Liver (tissue), 9 donors: Measurements from ENCODE around the gene HIVEP3. TPM values are rescaled to one million over a fixed set of nuclear protein-coding genes. Genes with fewer than 3 reads are reported as not detected.

Experiments
- DNase-seq: peaks from one replicate; pipeline ENCODE4 v3.0.0-alpha.2; 2017; ENCODE audit warnings: low spot score
- H3K27ac ChIP-seq, 2 donors: one replicate each; pipeline ENCODE4 v1.7.0; 2013; ENCODE audit warnings: inconsistent platforms in 2 of 2, low read length in 2 of 2, control low read depth in 1 of 2, low read depth in 1 of 2, mild to moderate bottlenecking in 1 of 2
- H3K27me3 ChIP-seq, 4 donors: one replicate each; pipeline versions ENCODE4 v1.6.1 to v1.7.0; 2013; ENCODE audit warnings: low read length in 3 of 4, inconsistent platforms in 1 of 4, mild to moderate bottlenecking in 1 of 4, moderate library complexity in 1 of 4; ENCODE audit not compliant: control insufficient read depth in 4 of 4, insufficient read depth in 4 of 4
- H3K36me3 ChIP-seq, 4 donors: one replicate each; pipeline versions ENCODE4 v1.6.1 to v1.7.0; 2013; ENCODE audit warnings: low read length in 3 of 4, mild to moderate bottlenecking in 3 of 4, low read depth in 1 of 4, moderate library complexity in 1 of 4; ENCODE audit not compliant: control insufficient read depth in 4 of 4, insufficient read depth in 3 of 4
- H3K4me1 ChIP-seq, 4 donors: one replicate each; pipeline versions ENCODE4 v1.6.1 to v1.7.0; 2013; ENCODE audit warnings: low read length in 3 of 4, mild to moderate bottlenecking in 3 of 4, moderate library complexity in 1 of 4; ENCODE audit not compliant: control insufficient read depth in 4 of 4, insufficient read depth in 4 of 4
- H3K4me3 ChIP-seq, 3 donors: one replicate each; pipeline versions ENCODE4 v1.6.1 to v1.7.0; 2013; ENCODE audit warnings: low read length in 3 of 3, control low read depth in 1 of 3, low read depth in 1 of 3, mild to moderate bottlenecking in 1 of 3
- H3K9ac ChIP-seq, 2 donors: one replicate each; pipeline ENCODE4 v1.7.0; 2013; ENCODE audit warnings: low read length in 2 of 2, mild to moderate bottlenecking in 2 of 2, moderate library complexity in 2 of 2, control low read depth in 1 of 2, low read depth in 1 of 2
- H3K9me3 ChIP-seq, 4 donors: one replicate each; pipeline versions ENCODE4 v1.6.1 to v1.7.0; 2013; ENCODE audit warnings: low read length in 3 of 4; ENCODE audit not compliant: control insufficient read depth in 4 of 4
- ATF3 ChIP-seq: IDR thresholded peaks from 2 replicates; pipeline ENCODE4 v1.6.1; 2016; ENCODE audit warnings: antibody characterized with exemption
- CTCF ChIP-seq: fragments of 150-350 bp; IDR thresholded peaks from 2 replicates; pipeline ENCODE4 v1.5.1; 2017; ENCODE audit warnings: improper control_type of control experiment, low read depth, low read length; ENCODE audit not compliant: missing input control
- EGR1 ChIP-seq, 2 donors: IDR thresholded peaks; 2 replicates each; pipeline ENCODE4 v1.6.1; 2016 to 2018; ENCODE audit warnings: antibody characterized with exemption in 2 of 2, low read depth in 2 of 2
- FOXA1 ChIP-seq: IDR thresholded peaks from 2 replicates; pipeline ENCODE4 v1.6.1; 2016; ENCODE audit warnings: antibody characterized with exemption
- FOXA2 ChIP-seq: IDR thresholded peaks from 2 replicates; pipeline ENCODE4 v1.6.1; 2016; ENCODE audit warnings: antibody characterized with exemption
- GABPA ChIP-seq, 2 donors: IDR thresholded peaks in 1 of 2; conservative IDR thresholded peaks in 1 of 2; 2 replicates each; pipeline ENCODE4 v1.6.1; 2016; ENCODE audit warnings: antibody characterized with exemption in 2 of 2, mild to moderate bottlenecking in 1 of 2, moderate library complexity in 1 of 2
- HNF4A ChIP-seq, 2 donors: conservative IDR thresholded peaks; 2 replicates each; pipeline ENCODE4 v1.6.1; 2016; ENCODE audit warnings: antibody characterized with exemption in 2 of 2, mild to moderate bottlenecking in 2 of 2
- HNF4G ChIP-seq: IDR thresholded peaks from 2 replicates; pipeline ENCODE4 v1.6.1; 2016; ENCODE audit warnings: antibody characterized with exemption
- JUND ChIP-seq, 2 donors: IDR thresholded peaks; 2 replicates each; pipeline ENCODE4 v1.6.1; 2016; ENCODE audit warnings: antibody characterized with exemption in 2 of 2
- MAX ChIP-seq: IDR thresholded peaks from 2 replicates; pipeline ENCODE4 v1.6.1; 2016; ENCODE audit warnings: antibody characterized with exemption
- NR2F2 ChIP-seq: IDR thresholded peaks from 2 replicates; pipeline ENCODE4 v1.6.1; 2016; ENCODE audit warnings: antibody characterized with exemption
- RAD21 ChIP-seq, 2 donors: IDR thresholded peaks; 2 replicates each; pipeline ENCODE4 v1.6.1; 2016; ENCODE audit warnings: antibody characterized with exemption in 2 of 2, mild to moderate bottlenecking in 2 of 2
- RXRA ChIP-seq, 2 donors: IDR thresholded peaks; 2 replicates each; pipeline ENCODE4 v1.6.1; 2017 to 2018; ENCODE audit warnings: antibody characterized with exemption in 2 of 2, mild to moderate bottlenecking in 1 of 2
- SP1 ChIP-seq: IDR thresholded peaks from 2 replicates; pipeline ENCODE4 v1.6.1; 2018; ENCODE audit warnings: antibody characterized with exemption, mild to moderate bottlenecking
- TAF1 ChIP-seq: conservative IDR thresholded peaks from 2 replicates; pipeline ENCODE4 v1.6.1; 2016; ENCODE audit warnings: antibody characterized with exemption, mild to moderate bottlenecking
- YY1 ChIP-seq: IDR thresholded peaks from 2 replicates; pipeline ENCODE4 v1.6.1; 2016; ENCODE audit warnings: antibody characterized with exemption, mild to moderate bottlenecking
- WGBS: extraction: QIAGEN DNeasy Blood & Tissue Kit; methylation state at CpG from one replicate; pipeline ENCODE4 v1.1.7; 2013; 5-methylcytosine and 5-hydroxymethylcytosine counted together
- polyA plus RNA-seq, 2 donors: library from polyadenylated mRNA; stranded (reverse) in 1 of 2; unstranded in 1 of 2; fragments of 200-250 nt in 1 of 2; fragments of >200 nt in 1 of 2; fragmentation: Nextera tagmentation in 1 of 2; extraction: Ambion mirVana in 1 of 2; gene quantifications; one replicate each; pipeline versions ENCODE4 v1.2.1 to v1.2.3, GENCODE V29; 2013 to 2015
- total RNA-seq, 2 donors: library from RNA; depleted of rRNA; stranded (reverse); fragments of >200 nt; gene quantifications; one replicate each; pipeline ENCODE4 v1.2.3, GENCODE V29; 2014
- TF ChIP-seq, protein P1 (sequence below): IDR thresholded peaks from 2 replicates; pipeline ENCODE4 v1.6.1; 2016; ENCODE audit warnings: antibody characterized with exemption, mild to moderate bottlenecking
- TF ChIP-seq, protein P2 (sequence below): IDR thresholded peaks from 2 replicates; pipeline ENCODE4 v1.6.1; 2016; ENCODE audit warnings: antibody characterized with exemption
- donor health status: healthy.
- donor health status: healthy.
- donor health status: healthy.
- donor health status: healthy.
- donor health status: healthy.

The HIVEP3 gene
- total and polyA plus RNA-seq, 4 donors: 0.93 to 1.6 (median 1.4) TPM

DNA sequence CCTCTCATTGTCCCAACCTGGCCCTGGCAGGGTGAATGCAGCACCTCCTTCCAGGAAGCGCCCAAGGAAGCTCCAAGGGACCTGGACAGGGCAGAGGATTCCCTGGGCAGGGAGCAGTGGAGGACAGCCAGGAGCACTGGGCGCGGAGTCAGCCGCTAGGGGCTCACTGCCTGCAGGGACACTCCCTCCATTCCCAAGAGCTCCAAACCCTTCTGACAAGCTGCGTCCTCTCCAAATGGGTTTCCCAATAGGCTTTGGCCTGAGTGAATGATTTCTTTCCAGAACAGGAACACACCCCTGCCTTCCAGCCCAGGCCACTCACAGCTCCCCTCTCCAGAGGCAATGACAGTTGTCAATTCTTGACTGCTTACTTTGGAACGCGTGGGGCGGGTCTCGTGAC lies 305.8 kb downstream of the HIVEP3 start:
- no peaks in the 10 kb centered on the region for H3K27me3 ChIP-seq
- no peak overlapping the region for H3K9ac ChIP-seq
- TF ChIP-seq HNF4G (no peak), RAD21 (IDR thresholded peaks at IDR 0.05) (no peak), EGR1 (IDR thresholded peaks at IDR 0.05; ENCODE audit: low read depth in 2 of 2) (no peak), SP1 (no peak), NR2F2 (no peak), GABPA (IDR thresholded peaks at IDR 0.05 in 1 of 2, conservative IDR thresholded peaks at IDR 0.05 in 1 of 2) (no peak), FOXA2 (no peak), MAX (no peak), TAF1 (no peak)
- TF ChIP-seq, protein P1, sequence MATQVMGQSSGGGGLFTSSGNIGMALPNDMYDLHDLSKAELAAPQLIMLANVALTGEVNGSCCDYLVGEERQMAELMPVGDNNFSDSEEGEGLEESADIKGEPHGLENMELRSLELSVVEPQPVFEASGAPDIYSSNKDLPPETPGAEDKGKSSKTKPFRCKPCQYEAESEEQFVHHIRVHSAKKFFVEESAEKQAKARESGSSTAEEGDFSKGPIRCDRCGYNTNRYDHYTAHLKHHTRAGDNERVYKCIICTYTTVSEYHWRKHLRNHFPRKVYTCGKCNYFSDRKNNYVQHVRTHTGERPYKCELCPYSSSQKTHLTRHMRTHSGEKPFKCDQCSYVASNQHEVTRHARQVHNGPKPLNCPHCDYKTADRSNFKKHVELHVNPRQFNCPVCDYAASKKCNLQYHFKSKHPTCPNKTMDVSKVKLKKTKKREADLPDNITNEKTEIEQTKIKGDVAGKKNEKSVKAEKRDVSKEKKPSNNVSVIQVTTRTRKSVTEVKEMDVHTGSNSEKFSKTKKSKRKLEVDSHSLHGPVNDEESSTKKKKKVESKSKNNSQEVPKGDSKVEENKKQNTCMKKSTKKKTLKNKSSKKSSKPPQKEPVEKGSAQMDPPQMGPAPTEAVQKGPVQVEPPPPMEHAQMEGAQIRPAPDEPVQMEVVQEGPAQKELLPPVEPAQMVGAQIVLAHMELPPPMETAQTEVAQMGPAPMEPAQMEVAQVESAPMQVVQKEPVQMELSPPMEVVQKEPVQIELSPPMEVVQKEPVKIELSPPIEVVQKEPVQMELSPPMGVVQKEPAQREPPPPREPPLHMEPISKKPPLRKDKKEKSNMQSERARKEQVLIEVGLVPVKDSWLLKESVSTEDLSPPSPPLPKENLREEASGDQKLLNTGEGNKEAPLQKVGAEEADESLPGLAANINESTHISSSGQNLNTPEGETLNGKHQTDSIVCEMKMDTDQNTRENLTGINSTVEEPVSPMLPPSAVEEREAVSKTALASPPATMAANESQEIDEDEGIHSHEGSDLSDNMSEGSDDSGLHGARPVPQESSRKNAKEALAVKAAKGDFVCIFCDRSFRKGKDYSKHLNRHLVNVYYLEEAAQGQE: no peak
- WGBS: 95% methylated on average over 9 of the region's 9 CpGs
- no peak overlapping the region for H3K4me3 ChIP-seq
- DNase-seq: no peak
- H3K27ac ChIP-seq: no peak overlapping the region
- H3K9me3 ChIP-seq: no peaks in the 10 kb centered on the region
- no peaks in the 10 kb centered on the region for H3K36me3 ChIP-seq
- H3K4me1 ChIP-seq: peaks cover 2 to 5% (median 4%) of the 10 kb centered on the region in 4 donors

- Histone ChIP-seq H3K4me1 (no peaks in the 10 kb centered on the region), H3K9ac (no peak overlapping the region), H3K9me3 (no peaks in the 10 kb centered on the region), H3K4me3 (no peak overlapping the region), H3K27me3 (no peaks in the 10 kb centered on the region), H3K27ac (no peak overlapping the region), H3K36me3 (no peaks in the 10 kb centered on the region)
- no peak for DNase-seq
- WGBS: 94% methylated on average over 6 of the region's 6 CpGs
- TF ChIP-seq FOXA1 (no peak), JUND (IDR thresholded peaks at IDR 0.05) (no peak), YY1 (no peak), RXRA (IDR thresholded peaks at IDR 0.05) (no peak), SP1 (no peak), HNF4A (conservative IDR thresholded peaks at IDR 0.05) (no peak), CTCF (no peak), GABPA (IDR thresholded peaks at IDR 0.05 in 1 of 2, conservative IDR thresholded peaks at IDR 0.05 in 1 of 2) (no peak), EGR1 (IDR thresholded peaks at IDR 0.05; ENCODE audit: low read depth in 2 of 2) (no peak), MAX (no peak), ATF3 (no peak), RAD21 (IDR thresholded peaks at IDR 0.05) (no peak), HNF4G (no peak), TAF1 (no peak), FOXA2 (no peak), NR2F2 (no peak)
- TF ChIP-seq, protein P1: no peak
- TF ChIP-seq, protein P2, sequence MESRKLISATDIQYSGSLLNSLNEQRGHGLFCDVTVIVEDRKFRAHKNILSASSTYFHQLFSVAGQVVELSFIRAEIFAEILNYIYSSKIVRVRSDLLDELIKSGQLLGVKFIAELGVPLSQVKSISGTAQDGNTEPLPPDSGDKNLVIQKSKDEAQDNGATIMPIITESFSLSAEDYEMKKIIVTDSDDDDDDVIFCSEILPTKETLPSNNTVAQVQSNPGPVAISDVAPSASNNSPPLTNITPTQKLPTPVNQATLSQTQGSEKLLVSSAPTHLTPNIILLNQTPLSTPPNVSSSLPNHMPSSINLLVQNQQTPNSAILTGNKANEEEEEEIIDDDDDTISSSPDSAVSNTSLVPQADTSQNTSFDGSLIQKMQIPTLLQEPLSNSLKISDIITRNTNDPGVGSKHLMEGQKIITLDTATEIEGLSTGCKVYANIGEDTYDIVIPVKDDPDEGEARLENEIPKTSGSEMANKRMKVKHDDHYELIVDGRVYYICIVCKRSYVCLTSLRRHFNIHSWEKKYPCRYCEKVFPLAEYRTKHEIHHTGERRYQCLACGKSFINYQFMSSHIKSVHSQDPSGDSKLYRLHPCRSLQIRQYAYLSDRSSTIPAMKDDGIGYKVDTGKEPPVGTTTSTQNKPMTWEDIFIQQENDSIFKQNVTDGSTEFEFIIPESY: no peak
Measured at GRCh38 chr1:41611932-41612450, 306.7 kb downstream of the HIVEP3 start.
